Muscle layer of colon (tissue), 2 donors: ENCODE measurements around the gene FCRL5.

Experiments used
- H3K27ac ChIP-seq: one replicate; pipeline ENCODE4 v1.7.0; 2013; ENCODE audit warnings: low read depth, mild to moderate bottlenecking, low read length, moderate library complexity
- H3K27me3 ChIP-seq, 2 donors: one replicate each; pipeline ENCODE4 v1.7.0; 2013; ENCODE audit warnings: low read length in 2 of 2, mild to moderate bottlenecking in 2 of 2; ENCODE audit not compliant: insufficient read depth in 2 of 2, control insufficient read depth in 1 of 2
- H3K36me3 ChIP-seq: one replicate; pipeline ENCODE4 v1.7.0; 2013; ENCODE audit warnings: mild to moderate bottlenecking, low read length; ENCODE audit not compliant: insufficient read depth
- H3K4me1 ChIP-seq: one replicate; pipeline ENCODE4 v1.7.0; 2013; ENCODE audit warnings: mild to moderate bottlenecking, low read length; ENCODE audit not compliant: insufficient read depth
- H3K4me3 ChIP-seq, 2 donors: one replicate each; pipeline ENCODE4 v1.7.0; 2013; ENCODE audit warnings: low read length in 2 of 2, low read depth in 1 of 2, mild to moderate bottlenecking in 1 of 2, moderate library complexity in 1 of 2
- H3K9ac ChIP-seq: one replicate; pipeline ENCODE4 v1.7.0; 2013; ENCODE audit warnings: low read length
- H3K9me3 ChIP-seq: one replicate; pipeline ENCODE4 v1.7.0; 2013; ENCODE audit warnings: mild to moderate bottlenecking, low read length
- donor health status: abdominal sarcoma.
- donor health status: Adenocarcinoma of cecum.

The FCRL5 gene

DNA sequence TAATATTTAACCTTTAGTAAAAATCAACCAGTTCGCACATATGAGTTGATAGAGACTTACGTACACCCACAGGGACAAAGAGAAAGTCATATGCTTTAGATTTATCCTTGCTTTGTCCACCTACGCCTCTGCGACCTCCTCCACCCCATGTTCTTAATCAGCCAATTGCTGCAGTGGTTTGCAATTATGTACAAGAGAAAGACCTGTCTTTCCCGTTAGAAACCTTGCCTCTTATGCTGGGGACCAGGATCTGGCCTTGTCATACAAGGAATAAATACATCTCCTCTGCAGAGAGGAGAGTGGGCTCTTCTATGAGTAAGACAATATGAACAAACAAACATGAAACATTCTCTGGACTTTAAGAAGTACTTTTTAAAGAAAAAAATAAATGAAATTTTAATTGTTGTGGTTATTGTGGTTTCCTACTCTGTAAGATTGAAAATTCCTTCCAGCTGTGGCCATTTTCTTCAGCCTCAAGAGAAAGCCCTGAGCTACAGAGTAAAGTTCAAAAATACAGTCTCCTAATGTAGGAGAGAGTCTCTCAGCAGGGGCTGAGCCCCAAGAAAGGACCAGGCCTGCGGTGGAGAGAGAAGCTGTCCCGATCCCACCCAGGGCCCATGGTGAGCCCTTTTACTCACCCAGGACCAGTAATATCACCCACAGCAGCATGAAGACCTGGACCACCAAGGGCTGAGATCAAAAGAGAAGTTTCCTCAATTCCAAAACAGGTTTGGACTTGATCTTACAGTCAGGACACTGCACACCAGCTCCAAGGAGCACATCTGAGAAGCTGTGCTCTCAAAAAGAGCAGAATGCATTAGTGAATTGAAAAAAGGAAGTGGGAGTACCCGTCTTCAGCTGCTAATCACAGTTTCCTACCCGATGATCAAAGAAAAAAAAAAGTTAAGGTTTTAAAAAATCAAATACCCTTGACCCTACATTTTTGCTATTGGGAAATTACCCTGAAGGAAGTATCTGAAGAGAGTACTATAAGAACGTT, at the start of gene FCRL5:
Gene FCRL5 (minus strand): TSS at position 822 of the 1,000 bp plus-strand sequence. CDS start 153 bp downstream, at position 669.
- no peaks in the 10 kb centered on the region for H3K9me3 ChIP-seq
- no peaks in the 10 kb centered on the region for H3K27me3 ChIP-seq
- no peak within 1 kb of the TSS for H3K27ac ChIP-seq
- H3K9ac ChIP-seq = no peak within 1 kb of the TSS
- H3K4me3 ChIP-seq = no peak within 1 kb of the TSS
- H3K4me1 ChIP-seq = no peaks in the 10 kb centered on the region
- H3K36me3 ChIP-seq = no peaks in the 10 kb centered on the region

DNA sequence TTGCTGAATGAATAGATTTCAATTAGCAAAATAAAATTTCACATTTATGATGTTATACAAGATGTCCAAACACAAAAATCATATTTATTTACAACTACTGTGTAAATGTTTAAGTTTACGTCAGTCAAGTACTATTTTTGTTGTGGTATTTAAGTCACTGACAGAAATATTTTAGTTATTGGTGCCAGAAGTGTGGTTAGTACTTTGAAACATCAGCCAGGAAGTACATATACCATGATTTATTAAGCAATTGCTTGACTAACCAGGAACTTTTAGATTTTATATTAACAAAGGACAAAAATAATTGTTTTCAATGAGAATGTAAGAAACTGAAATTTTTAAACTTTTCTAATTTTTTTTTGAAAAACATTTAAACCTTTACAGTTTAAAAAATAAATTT, 47.9 kb upstream of the FCRL5 start:
- Histone ChIP-seq H3K4me1 (no peaks in the 10 kb centered on the region), H3K27me3 (no peaks in the 10 kb centered on the region), H3K27ac (no peak overlapping the region), H3K9ac (no peak overlapping the region), H3K9me3 (no peaks in the 10 kb centered on the region), H3K36me3 (no peaks in the 10 kb centered on the region), H3K4me3 (no peak overlapping the region)

DNA sequence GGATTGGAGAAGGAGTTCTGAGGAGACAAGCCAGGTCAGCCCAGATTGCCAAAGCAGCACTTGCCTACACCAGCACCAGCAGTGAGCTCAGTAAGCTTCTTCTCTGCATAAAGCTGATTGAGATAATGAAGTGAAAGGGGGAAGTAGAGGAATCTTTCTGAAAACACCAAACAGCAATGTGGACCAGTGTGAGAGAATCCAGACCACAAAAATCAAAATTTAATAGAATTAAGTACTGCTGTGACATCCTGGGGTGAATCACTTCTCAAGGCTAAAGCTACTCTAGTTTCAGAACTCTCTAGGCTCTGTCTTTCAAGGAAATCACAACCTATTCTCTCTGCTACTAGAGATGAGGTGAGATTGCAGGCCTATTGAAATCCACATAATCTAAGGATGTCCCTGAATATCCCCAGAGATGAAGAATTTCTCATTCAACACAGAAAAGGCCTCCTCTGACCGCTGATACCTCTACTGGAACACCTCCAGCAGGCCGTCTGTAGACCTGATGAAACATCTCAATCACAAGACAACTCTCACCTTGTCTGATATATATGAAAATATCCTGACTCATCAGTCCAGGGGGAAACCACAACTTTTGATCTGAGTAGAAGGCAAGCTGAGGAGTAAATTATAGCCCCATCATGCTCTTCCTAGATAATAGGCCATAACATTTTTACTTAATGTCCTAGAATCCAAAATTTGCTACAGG, 45.8 kb upstream of the FCRL5 start, which contains the start of gene FCRL4:
Gene FCRL4 (minus strand): TSS at position 127 of the 709 bp plus-strand sequence. CDS start 141 bp downstream, outside the sequence.
- Histone ChIP-seq H3K4me1 (no peaks in the 10 kb centered on the region), H3K4me3 (no peak within 1 kb of the TSS), H3K27ac (no peak within 1 kb of the TSS), H3K9ac (no peak within 1 kb of the TSS), H3K27me3 (no peaks in the 10 kb centered on the region), H3K9me3 (no peaks in the 10 kb centered on the region), H3K36me3 (no peaks in the 10 kb centered on the region)

DNA sequence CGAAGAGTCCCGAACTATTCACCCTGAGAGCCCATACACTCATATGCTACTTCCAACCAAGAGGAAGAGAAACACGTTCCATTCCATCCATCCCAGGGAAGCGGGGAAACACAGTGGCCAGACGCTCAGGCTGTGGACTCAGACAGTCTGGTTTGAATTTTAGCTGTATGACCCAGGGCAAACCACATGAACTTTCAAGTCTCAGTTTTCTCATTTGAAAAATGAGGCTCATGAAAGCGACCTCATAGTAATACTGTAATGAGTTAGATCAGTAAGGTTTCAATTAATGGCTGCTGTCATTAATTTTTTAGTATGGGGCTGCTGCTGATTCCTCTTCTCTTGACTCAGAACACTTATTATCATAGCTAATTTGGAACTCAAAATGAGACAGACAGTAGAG, 44.1 kb upstream of the FCRL5 start:
- Histone ChIP-seq H3K36me3 (no peaks in the 10 kb centered on the region), H3K4me3 (no peak overlapping the region), H3K27me3 (no peaks in the 10 kb centered on the region), H3K9me3 (no peaks in the 10 kb centered on the region), H3K4me1 (no peaks in the 10 kb centered on the region), H3K9ac (no peak overlapping the region), H3K27ac (no peak overlapping the region)

DNA sequence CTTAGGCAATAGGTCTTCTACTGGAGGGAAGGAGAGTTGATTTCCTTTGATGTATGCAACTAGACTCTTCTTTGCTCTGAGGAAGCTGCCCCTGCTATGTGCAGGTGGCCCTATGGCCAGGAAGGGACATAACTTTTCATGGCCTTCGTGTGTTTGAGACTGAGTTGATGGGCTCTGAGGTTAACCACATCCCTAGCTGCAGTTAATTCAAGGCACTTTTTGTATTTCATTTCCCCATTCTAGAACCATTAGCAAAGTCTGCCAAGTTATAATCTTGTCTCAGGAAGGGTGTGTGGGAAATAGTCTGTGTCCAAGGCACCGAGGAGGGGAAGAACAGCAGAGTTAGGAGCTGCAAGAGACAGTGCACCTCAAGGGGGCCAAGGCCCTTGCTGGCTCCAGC, 43.0 kb upstream of the FCRL5 start:
- no peaks in the 10 kb centered on the region for H3K4me1 ChIP-seq
- no peak overlapping the region for H3K9ac ChIP-seq
- H3K9me3 ChIP-seq = no peaks in the 10 kb centered on the region
- no peak overlapping the region for H3K27ac ChIP-seq
- H3K36me3 ChIP-seq = no peaks in the 10 kb centered on the region
- no peak overlapping the region for H3K4me3 ChIP-seq
- H3K27me3 ChIP-seq = no peaks in the 10 kb centered on the region

DNA sequence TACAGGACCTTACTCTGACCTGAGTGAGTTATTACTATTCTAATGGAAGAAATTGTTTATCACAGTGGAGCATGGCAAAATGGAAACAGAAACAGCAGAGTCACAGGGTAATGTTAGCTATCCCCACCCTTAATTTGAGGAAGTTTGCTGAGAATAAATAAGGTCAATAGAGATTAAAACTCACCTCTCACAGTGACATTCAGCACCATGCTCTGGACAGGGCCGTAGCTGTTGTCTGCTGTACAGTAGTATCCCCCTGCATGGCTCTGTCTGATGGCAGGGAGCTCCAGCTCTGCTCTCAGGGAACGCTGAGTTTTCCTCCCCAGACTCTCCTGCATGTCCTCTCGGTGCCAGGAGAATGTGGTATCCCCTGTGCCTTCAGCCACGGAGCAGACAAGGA, 33.7 kb upstream of the FCRL5 start:
- Histone ChIP-seq H3K9ac (no peak overlapping the region), H3K27me3 (no peaks in the 10 kb centered on the region), H3K9me3 (peaks cover 7% of the 10 kb centered on the region), H3K27ac (no peak overlapping the region), H3K4me3 (no peak overlapping the region), H3K4me1 (no peaks in the 10 kb centered on the region), H3K36me3 (no peaks in the 10 kb centered on the region)

DNA sequence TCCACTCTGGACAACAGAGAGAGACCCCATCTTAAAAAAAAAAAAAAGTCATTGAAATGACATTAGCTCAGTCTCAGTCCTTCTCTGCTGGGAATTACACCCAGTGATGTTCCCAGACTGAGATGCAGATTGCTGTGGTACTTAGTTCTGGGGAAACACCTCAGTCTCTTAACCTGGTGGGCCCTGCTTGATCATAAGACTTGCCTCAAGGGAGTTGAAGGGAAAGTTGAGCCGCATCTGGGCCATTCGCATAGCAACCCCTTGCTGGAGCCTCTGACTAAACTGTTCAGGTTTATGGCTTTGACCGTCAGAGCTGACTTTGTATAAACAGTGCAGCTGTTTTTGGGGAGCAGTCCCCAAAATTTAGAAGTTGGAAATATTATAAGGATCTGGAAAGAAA, 32.2 kb upstream of the FCRL5 start:
- Histone ChIP-seq H3K27me3 (no peaks in the 10 kb centered on the region), H3K9me3 (peaks cover 7% of the 10 kb centered on the region), H3K36me3 (no peaks in the 10 kb centered on the region), H3K27ac (no peak overlapping the region), H3K4me1 (no peaks in the 10 kb centered on the region), H3K9ac (no peak overlapping the region), H3K4me3 (no peak overlapping the region)

DNA sequence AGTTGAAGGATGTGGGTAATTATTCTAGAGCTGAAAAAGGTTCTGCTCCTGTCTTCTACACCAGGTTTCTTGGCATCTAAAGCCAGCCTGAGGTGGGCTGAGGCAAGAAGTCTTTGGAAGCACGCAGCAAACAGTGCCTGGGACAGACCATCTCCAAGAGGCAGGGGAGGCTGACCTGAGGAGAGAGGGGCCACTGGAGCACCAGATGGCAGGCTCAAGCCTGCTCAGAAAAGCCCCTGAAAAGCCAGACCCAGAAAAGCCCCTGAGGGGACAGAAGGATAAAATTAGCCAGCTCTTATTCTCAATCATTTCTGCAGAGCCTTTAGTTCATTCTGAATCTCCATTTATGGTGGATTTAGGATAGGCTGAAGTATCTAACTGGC, 28.5 kb upstream of the FCRL5 start:
- no peaks in the 10 kb centered on the region for H3K4me1 ChIP-seq
- no peaks in the 10 kb centered on the region for H3K36me3 ChIP-seq
- peaks cover 7% of the 10 kb centered on the region for H3K9me3 ChIP-seq
- H3K27me3 ChIP-seq = no peaks in the 10 kb centered on the region
- no peak overlapping the region for H3K27ac ChIP-seq
- no peak overlapping the region for H3K9ac ChIP-seq
- no peak overlapping the region for H3K4me3 ChIP-seq

DNA sequence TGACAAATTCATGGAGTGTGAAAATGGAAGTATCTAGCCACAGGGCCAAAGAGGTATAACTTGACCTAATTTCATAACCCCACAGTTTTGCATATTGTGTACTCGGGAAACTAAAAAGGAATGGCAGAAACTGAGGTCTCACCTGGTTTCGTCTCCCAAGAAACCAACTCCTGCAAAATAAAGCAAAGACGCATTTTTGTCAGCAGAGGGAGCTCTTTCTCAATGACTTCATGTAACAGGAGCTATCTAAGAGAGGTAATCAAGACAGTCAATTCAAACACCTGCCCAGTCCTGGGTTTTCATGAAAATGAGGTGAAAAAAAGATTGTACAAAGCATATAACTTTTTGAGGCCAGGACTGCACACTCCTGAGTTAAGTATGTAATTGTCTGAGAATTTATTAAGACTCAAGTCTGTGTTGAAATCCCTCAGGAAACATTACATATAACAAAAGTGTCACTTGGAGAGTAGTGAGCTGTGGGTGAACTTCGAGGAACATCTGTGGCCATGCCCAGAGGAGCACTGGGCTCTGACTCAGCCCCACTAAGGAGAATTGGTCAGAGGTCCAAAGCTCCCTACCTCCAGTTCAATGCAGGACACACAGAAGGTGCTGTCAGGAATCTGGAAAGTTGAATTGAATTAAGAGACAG, 28.0 kb upstream of the FCRL5 start:
- H3K36me3 ChIP-seq = no peaks in the 10 kb centered on the region
- H3K9ac ChIP-seq = no peak overlapping the region
- H3K27me3 ChIP-seq = no peaks in the 10 kb centered on the region
- H3K4me1 ChIP-seq = no peaks in the 10 kb centered on the region
- H3K27ac ChIP-seq = no peak overlapping the region
- peaks cover 7% of the 10 kb centered on the region for H3K9me3 ChIP-seq
- no peak overlapping the region for H3K4me3 ChIP-seq

DNA sequence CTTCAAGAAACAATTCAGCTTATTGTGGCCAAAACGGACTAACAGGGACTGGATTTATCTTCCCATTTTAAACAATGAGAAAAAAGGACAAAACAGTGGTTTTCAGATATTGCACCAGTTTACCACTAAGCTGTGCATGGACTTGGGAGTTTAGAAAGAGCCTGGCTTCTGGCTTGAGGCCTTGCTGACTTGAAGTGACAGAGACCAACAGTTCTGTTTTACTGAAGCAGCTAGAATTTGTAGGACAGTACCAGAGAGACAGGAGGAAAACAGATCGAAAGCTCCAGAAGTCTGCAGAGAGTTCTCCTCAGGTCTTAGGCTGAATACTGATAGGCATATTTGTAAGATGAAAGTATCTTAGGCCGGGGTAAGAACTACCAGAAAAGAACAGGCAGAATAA, 25.1 kb upstream of the FCRL5 start:
- Histone ChIP-seq H3K4me3 (no peak overlapping the region), H3K9me3 (no peaks in the 10 kb centered on the region), H3K36me3 (no peaks in the 10 kb centered on the region), H3K4me1 (no peaks in the 10 kb centered on the region), H3K9ac (no peak overlapping the region), H3K27me3 (no peaks in the 10 kb centered on the region), H3K27ac (no peak overlapping the region)

DNA sequence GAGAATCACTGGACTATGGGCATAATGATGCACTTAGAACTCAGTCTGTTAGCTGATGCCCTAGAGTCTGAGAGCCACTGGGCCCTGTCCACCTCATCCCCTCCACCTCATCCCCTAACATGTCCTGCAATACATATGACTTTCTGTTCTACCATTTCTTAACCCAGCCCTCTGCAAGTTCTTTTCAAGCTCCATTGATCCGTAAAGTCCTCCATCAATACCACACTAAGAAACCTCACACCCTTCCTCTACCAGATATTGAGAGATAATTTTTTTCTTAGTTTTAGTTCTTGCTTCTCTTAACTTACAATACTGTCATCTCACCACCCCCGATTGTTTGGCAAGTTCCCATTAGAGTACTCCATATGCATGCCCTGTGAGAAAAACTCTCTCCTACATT, 23.4 kb upstream of the FCRL5 start:
- H3K4me3 ChIP-seq = no peak overlapping the region
- no peaks in the 10 kb centered on the region for H3K4me1 ChIP-seq
- H3K36me3 ChIP-seq = no peaks in the 10 kb centered on the region
- no peak overlapping the region for H3K9ac ChIP-seq
- no peaks in the 10 kb centered on the region for H3K27me3 ChIP-seq
- no peak overlapping the region for H3K27ac ChIP-seq
- no peaks in the 10 kb centered on the region for H3K9me3 ChIP-seq
